ENCODE measurements around the gene CCDC148. TPM values are rescaled to one million over a fixed set of nuclear protein-coding genes. Genes with fewer than 3 reads are reported as not detected.
A peak's percentile ranks its signal among the peaks of the same experiment; 100 is the strongest.

Gene CCDC148
- total and polyA plus RNA-seq, 12 donors: 0.07 to 1.4 (median 0.66) TPM

DNA sequence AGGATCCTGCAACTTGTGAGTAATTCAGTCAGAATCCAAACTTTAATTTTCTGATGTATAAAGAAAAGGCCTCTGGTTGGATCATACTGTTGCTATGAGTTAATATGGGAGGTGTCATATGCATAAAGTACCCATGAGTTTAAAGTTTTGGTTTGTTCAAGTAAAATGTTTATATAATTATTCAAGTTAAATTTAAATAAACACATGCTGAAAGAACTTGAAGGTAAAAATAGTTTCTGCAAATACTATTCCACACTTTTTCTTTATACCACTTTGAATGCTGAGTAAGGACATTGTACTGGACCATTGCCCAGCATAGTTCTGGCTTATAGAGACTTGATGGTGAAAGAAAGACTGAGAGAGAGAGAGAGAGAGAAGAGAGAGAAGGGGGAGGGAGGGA lies 30.9 kb upstream of the CCDC148 start:
- intact Hi-C loops (cut with DNase I): no loop called here
- DNase-seq: peak in 1 of 2 donors; percentile 34
- no peaks in the 10 kb centered on the region for H3K27me3 ChIP-seq
- ATAC-seq: peak in 6 of 8 donors; percentile 42 to 73 (median 61)
- peaks cover 0 to 68% (median 51%) of the 10 kb centered on the region in 9 donors for H3K4me1 ChIP-seq
- TF ChIP-seq, protein P1, sequence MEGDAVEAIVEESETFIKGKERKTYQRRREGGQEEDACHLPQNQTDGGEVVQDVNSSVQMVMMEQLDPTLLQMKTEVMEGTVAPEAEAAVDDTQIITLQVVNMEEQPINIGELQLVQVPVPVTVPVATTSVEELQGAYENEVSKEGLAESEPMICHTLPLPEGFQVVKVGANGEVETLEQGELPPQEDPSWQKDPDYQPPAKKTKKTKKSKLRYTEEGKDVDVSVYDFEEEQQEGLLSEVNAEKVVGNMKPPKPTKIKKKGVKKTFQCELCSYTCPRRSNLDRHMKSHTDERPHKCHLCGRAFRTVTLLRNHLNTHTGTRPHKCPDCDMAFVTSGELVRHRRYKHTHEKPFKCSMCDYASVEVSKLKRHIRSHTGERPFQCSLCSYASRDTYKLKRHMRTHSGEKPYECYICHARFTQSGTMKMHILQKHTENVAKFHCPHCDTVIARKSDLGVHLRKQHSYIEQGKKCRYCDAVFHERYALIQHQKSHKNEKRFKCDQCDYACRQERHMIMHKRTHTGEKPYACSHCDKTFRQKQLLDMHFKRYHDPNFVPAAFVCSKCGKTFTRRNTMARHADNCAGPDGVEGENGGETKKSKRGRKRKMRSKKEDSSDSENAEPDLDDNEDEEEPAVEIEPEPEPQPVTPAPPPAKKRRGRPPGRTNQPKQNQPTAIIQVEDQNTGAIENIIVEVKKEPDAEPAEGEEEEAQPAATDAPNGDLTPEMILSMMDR (IDR thresholded peaks at IDR 0.05): no peak
- H3K9me3 ChIP-seq: no peaks in the 10 kb centered on the region
- no peak overlapping the region for H3K4me3 ChIP-seq
- peak overlapping the region in 1 of 10 donors; percentile 19 for H3K27ac ChIP-seq
- H3K36me3 ChIP-seq: no peaks in the 10 kb centered on the region

GRCh38 chr2:158486970-158487325 lies 30.4 kb upstream of the CCDC148 start:
- ATAC-seq: no peak
- Histone ChIP-seq H3K36me3 (no peaks in the 10 kb centered on the region), H3K27me3 (no peaks in the 10 kb centered on the region), H3K27ac (peak overlapping the region in 1 of 10 donors; percentile 19), H3K4me1 (peaks cover 0 to 68% (median 51%) of the 10 kb centered on the region in 9 donors), H3K9me3 (no peaks in the 10 kb centered on the region), H3K4me3 (no peak overlapping the region)
- intact Hi-C loops (cut with DNase I): no loop called here
- no peak for DNase-seq
- TF ChIP-seq, protein P1 (IDR thresholded peaks at IDR 0.05): no peak
- WGBS, 2 donors: 45 to 51% methylated on average over 5 of the region's 5 CpGs

GRCh38 chr2:158486150-158486969 lies 29.8 kb upstream of the CCDC148 start:
- Histone ChIP-seq H3K9me3 (no peaks in the 10 kb centered on the region), H3K4me3 (no peak overlapping the region), H3K4me1 (peaks cover 0 to 68% (median 51%) of the 10 kb centered on the region in 9 donors), H3K27me3 (no peaks in the 10 kb centered on the region), H3K36me3 (no peaks in the 10 kb centered on the region), H3K27ac (peak overlapping the region in 1 of 10 donors; percentile 19)
- TF ChIP-seq, protein P1 (IDR thresholded peaks at IDR 0.05): no peak
- WGBS, 2 donors: 80 to 82% methylated on average over 3 of the region's 3 CpGs
- no peak for DNase-seq
- ATAC-seq: no peak
- intact Hi-C loops (cut with DNase I): no loop called here

DNA sequence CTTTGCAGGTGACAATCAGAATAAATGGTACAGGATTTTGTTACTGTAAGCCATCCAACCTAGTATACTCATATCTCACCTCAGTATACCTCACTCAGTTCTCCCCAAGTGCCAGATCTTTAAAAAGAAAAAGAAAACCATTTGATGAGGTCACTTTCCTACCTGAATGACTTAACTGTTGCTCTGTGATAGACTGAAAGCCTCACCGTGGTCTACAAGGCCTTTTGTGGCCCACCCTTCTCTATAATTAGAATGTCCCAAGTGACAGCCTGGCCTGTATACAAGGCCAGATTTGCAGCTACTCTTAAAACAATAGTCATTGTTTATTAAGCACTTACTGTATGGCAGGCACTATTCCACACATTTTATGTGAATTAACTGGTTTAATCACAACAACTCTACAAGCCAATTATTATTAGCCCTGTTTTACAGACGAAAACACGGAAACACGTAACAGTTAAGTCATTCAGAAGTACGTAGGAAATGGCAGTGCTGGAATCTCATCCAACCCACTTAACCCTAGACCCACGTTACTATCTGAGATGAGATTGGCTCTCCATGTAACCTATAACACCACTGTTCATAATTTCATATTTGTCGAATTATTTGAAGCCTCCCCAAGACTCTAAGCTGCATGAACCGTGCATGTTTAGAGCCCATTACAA lies 28.5 kb upstream of the CCDC148 start:
- 56% methylated on average over 8 of the region's 8 CpGs for WGBS, 2 donors
- DNase-seq (no peak), ATAC-seq (peak in 7 of 8 donors; percentile 37 to 85 (median 69))
- Histone ChIP-seq H3K36me3 (no peaks in the 10 kb centered on the region), H3K9me3 (no peaks in the 10 kb centered on the region), H3K27me3 (no peaks in the 10 kb centered on the region), H3K27ac (peak overlapping the region in 7 of 10 donors; percentile 20 to 56 (median 43)), H3K4me3 (no peak overlapping the region), H3K4me1 (peaks cover 0 to 58% (median 45%) of the 10 kb centered on the region in 9 donors)
- intact Hi-C loops (cut with DNase I): no loop called here
- TF ChIP-seq, protein P1 (IDR thresholded peaks at IDR 0.05): no peak

All from heart right ventricle (tissue), 16 donors.